ENCODE results near the gene LPAR3. TPM values are rescaled to one million over a fixed set of nuclear protein-coding genes. Genes with fewer than 3 reads are reported as not detected.
"Not testable (repeated sequence)": the region's sequence is repeated elsewhere in the genome, so short reads cannot be mapped to it uniquely, and the experiment has no call there.

The LPAR3 gene
- total RNA-seq: 0.82 TPM

GRCh38 chr1:84892705-84893618 is at the start of gene LPAR3:
Gene LPAR3 (minus strand): TSS chr1:84893206. CDS start chr1:84866120, 27,086 bp downstream.
- peak in 1 of 2 donors; percentile 14 for DNase-seq (ENCODE audit: low spot score in 2 of 2)
- FAIRE-seq: no peak

- DNase-seq (ENCODE audit: low spot score in 2 of 2) (no peak), FAIRE-seq (no peak)
Measured at GRCh38 chr1:84941843-84942242, 48.8 kb upstream of the LPAR3 start.

DNA sequence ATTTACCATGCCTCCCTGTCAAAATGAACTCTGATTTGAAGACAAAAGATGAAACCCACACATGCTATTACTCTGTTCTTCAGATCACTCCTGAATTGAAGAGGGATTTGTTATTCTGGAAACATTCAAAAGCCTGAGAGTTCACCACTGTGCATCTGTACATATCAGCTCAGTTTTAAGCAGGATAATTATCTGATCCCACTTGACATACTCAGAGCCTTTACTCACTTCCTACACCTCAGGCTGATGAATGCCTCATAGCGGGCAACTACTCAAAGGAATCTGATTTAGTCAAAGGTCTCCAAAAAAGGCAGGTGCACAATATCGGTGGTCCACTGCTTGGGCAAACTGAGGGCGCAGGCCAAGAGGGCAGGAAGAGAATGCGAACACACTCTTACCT is 47.5 kb upstream of the LPAR3 start:
- DNase-seq (ENCODE audit: low spot score in 2 of 2) (no peak), FAIRE-seq (no peak)

DNA sequence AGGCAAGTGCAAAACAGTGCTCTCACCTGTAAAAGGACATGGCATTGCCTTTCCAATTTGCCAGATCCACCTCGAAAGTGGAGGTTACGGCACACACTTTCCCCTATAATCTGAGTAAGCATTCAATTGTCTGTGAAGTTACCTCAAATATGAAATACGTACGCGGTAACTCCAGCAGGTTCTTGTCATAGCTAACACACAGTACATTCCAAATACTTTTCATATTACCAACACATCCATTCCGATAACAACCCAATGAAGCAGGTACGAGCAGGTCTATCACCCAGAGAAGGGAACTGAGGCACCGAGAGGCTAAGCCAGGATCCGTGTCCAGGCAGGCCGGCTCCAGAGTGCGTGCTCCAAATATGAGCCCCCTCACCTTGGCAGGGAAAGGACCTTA is 46.8 kb upstream of the LPAR3 start:
- DNase-seq (ENCODE audit: low spot score in 2 of 2) (no peak), FAIRE-seq (no peak)

DNA sequence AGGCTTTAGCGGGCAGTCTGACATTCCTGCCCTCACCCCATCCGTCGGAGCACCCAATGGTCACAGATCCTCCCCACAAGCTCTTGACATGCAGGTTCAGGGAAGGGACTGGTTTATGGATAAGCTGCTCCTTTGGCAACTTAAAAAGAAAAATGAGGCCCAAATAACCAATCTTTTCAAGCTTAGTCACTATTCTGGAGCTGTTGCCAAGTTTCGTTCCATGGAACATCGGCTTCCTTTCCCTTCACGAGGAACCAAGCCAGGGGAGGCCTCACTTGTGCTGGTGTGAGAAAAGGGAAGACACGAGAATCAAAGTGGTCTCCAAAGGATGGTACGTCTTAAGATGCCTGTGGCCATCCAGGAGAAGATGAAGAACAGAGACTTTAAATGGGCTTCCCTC is 46.1 kb upstream of the LPAR3 start:
- no peak for DNase-seq (ENCODE audit: low spot score in 2 of 2)
- FAIRE-seq: no peak

- peak; percentile 34 to 60 for DNase-seq (ENCODE audit: low spot score in 2 of 2)
- peak; percentile 67 for FAIRE-seq
Measured at GRCh38 chr1:84936116-84936810, 43.3 kb upstream of the LPAR3 start.

DNA sequence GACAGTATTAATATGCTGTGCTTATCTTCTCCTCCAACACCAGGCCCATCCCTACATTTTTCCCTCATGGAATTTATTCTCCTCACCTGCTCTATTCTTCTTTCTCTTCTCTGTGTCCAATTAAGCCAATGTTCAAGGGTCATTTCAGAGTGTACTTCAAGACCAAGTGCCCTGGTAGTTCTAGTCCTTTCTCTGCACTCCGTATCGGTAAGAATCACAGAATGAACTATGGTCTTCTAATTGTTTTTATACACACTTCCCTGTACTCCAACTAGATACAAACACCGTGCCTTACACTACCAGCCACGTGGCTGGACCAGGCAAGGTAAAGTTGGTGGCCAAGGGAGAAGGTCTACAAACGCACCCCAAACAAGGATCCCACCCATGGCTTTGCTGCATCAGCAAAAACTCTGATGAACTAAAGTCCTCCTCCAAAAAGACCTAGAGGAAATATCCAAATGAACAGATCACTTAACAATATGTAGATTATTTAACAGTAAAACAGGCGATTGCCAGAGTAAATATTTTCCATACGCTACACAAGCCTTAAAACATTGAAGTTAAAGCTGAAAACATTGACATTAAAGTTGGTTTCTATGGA is 40.1 kb upstream of the LPAR3 start:
- FAIRE-seq (no peak), DNase-seq (ENCODE audit: low spot score in 2 of 2) (no peak)

- no peak for DNase-seq (ENCODE audit: low spot score in 2 of 2)
- no peak for FAIRE-seq
Measured at GRCh38 chr1:84930831-84931230, 37.8 kb upstream of the LPAR3 start.

- FAIRE-seq (no peak), DNase-seq (ENCODE audit: low spot score in 2 of 2) (no peak)
Measured at GRCh38 chr1:84930329-84930728, 37.3 kb upstream of the LPAR3 start.

DNA sequence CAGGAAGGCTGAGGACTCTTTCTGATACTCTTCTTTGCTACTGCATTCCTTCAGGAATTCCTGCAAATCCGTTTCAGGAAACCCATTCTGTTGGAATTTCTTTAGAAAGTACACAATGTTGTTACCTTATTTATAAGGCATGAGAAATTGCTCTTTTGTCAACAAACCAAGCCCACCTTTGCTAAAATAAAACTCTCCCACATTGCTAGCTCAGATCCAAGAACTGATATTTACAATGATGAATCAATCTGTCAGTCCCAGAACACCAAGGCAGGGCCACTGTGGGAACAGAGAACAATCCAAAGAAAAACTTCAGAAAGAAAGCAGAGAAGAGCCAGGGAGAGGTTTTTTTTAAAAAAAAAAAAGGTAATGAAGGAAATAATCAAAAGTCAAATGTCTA is 36.6 kb upstream of the LPAR3 start:
- DNase-seq (ENCODE audit: low spot score in 2 of 2) (no peak), FAIRE-seq (no peak)

- DNase-seq (ENCODE audit: low spot score in 2 of 2) (no peak), FAIRE-seq (no peak)
Measured at GRCh38 chr1:84928979-84929378, 36.0 kb upstream of the LPAR3 start.

DNA sequence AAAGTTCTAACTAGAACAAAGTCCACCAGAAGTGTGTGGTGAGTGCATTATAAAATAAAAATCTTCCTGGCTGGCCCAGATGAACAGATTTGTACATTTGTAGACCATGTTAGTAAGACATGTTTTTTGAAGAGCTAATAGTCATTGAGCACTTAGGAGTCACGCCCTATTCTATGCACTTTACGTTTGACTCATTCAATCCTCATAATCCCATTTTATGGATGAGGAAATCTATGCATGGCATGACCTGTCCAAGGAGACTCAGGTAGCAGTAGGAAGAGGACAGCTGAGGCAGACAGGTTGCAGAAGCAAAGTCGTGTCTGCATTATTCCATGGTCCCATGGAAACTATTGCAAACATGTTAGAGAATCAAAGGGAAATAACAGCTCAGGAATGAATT is 30.3 kb upstream of the LPAR3 start:
- DNase-seq (ENCODE audit: low spot score in 2 of 2) (no peak), FAIRE-seq (no peak)

DNA sequence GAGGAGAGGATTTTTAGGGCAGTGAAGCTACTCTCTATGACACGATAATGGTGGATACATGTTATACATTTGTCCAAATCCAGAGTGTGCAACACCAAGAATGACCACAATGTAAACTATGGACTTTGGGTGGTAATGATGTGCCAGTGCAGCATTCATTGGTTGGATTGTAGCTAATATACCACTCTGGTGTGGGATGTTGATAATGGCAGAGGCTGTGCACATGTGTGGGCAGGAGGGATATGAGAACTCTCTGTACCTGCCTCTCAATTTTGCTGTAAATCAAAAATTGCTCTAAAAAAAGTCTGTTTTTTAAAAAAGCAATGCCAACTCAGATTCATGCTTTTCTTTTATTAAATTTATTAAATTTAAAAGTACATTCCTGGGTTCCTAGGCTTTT is 27.2 kb upstream of the LPAR3 start:
- FAIRE-seq (no peak), DNase-seq (ENCODE audit: low spot score in 2 of 2) (no peak)

GRCh38 chr1:84919461-84919970 is 26.5 kb upstream of the LPAR3 start:
- FAIRE-seq (no peak), DNase-seq (ENCODE audit: low spot score in 2 of 2) (no peak)

DNA sequence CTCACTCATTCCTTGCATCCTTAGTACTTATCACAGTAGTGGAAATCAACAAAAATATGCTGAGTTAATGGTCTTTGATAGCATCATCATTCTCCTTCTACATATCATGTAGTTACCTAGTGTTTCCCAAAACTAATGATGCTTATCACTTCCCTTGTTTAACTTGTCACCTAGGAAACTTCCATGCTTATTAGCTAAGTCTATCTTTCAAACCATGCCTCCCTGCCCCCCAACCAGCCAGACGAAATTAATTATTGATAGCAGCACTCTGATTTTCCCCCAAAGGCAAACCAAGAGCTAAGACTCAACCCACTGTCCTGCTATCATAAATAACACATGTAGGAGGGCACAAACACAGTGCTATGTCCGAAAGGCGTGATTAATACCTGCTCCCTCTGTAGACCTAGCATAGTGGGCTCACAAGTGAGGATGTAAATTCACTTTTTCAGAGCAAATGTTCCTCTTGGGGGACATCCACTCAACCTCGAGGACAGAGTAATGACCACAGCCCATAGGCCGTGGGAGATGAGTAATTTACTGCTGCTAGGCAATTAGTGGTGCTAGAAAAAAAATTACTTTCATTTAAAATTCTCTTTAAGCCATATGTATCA is 25.8 kb upstream of the LPAR3 start:
- DNase-seq (ENCODE audit: low spot score in 2 of 2) (no peak), FAIRE-seq (no peak)

- FAIRE-seq (no peak), DNase-seq (ENCODE audit: low spot score in 2 of 2) (no peak)
Measured at GRCh38 chr1:84916897-84917296, 23.9 kb upstream of the LPAR3 start.

GRCh38 chr1:84913555-84913892 is 20.5 kb upstream of the LPAR3 start:
- FAIRE-seq (no peak), DNase-seq (ENCODE audit: low spot score in 2 of 2) (no peak)

GRCh38 chr1:84912726-84913554 is 19.9 kb upstream of the LPAR3 start:
- DNase-seq (ENCODE audit: low spot score in 2 of 2): no peak
- no peak for FAIRE-seq

GRCh38 chr1:84908746-84909464 is 15.9 kb upstream of the LPAR3 start:
- not testable (repeated sequence) for FAIRE-seq; DNase-seq (ENCODE audit: low spot score in 2 of 2)

Measured in frontal cortex (tissue), 4 donors.